ENCODE data around the gene PDZD4. TPM values are rescaled to one million over a fixed set of nuclear protein-coding genes. Genes with fewer than 3 reads are reported as not detected.

The PDZD4 gene
- total RNA-seq, 4 donors from 2014 or later: 20.0 to 48.4 (median 36.9) TPM

- intact Hi-C loops (cut with DNase I): no loop called here
- Histone ChIP-seq H3K4me3 (no peak overlapping the region), H3K4me1 (no peaks in the 10 kb centered on the region), H3K27me3 (peaks cover 0 to 10% (median 3%) of the 10 kb centered on the region in 4 donors), H3K36me3 (peaks cover 0 to 8% (median 0%) of the 10 kb centered on the region in 4 donors), H3K27ac (replicated peaks in 1 of 4) (no peak overlapping the region), H3K9me3 (no peaks in the 10 kb centered on the region)
- no peak for DNase-seq (ENCODE audit: extremely low spot score)
- TF ChIP-seq CTCF (IDR thresholded peaks at IDR 0.05): no peak
- no peak for TF ChIP-seq POLR2AphosphoS5 (IDR thresholded peaks at IDR 0.05)
- no peak for TF ChIP-seq POLR2A (IDR thresholded peaks at IDR 0.05; ENCODE audit: low read depth)
- no peak for TF ChIP-seq EP300 (IDR thresholded peaks at IDR 0.05)
- 82% methylated on average over 10 of the region's 10 CpGs for WGBS
These were observed 30.8 kb upstream of the PDZD4 start for GRCh38 chrX:153861151-153861550.

- Histone ChIP-seq H3K4me3 (no peak overlapping the region), H3K27me3 (peaks cover 0 to 12% (median 3%) of the 10 kb centered on the region in 4 donors), H3K27ac (replicated peaks in 1 of 4) (no peak overlapping the region), H3K9me3 (no peaks in the 10 kb centered on the region), H3K36me3 (no peaks in the 10 kb centered on the region), H3K4me1 (no peaks in the 10 kb centered on the region)
- TF ChIP-seq POLR2AphosphoS5 (IDR thresholded peaks at IDR 0.05): no peak
- TF ChIP-seq POLR2A (IDR thresholded peaks at IDR 0.05; ENCODE audit: low read depth): no peak
- TF ChIP-seq EP300 (IDR thresholded peaks at IDR 0.05): no peak
- no peak for TF ChIP-seq CTCF (IDR thresholded peaks at IDR 0.05)
- 71% methylated on average over 1 of the region's 2 CpGs for WGBS
- DNase-seq (ENCODE audit: extremely low spot score): no peak
- intact Hi-C loops (cut with DNase I): no loop called here
These were observed 27.1 kb upstream of the PDZD4 start for GRCh38 chrX:153857348-153857903.

GRCh38 chrX:153854702-153855101, 24.4 kb upstream of the PDZD4 start:
- no peak for DNase-seq (ENCODE audit: extremely low spot score)
- H3K27ac ChIP-seq (replicated peaks in 1 of 4): no peak overlapping the region
- no peak overlapping the region for H3K4me3 ChIP-seq
- intact Hi-C loops (cut with DNase I): no loop called here
- H3K27me3 ChIP-seq: peaks cover 0 to 12% (median 3%) of the 10 kb centered on the region in 4 donors
- no peaks in the 10 kb centered on the region for H3K36me3 ChIP-seq
- TF ChIP-seq EP300 (IDR thresholded peaks at IDR 0.05): no peak
- no peak for TF ChIP-seq POLR2AphosphoS5 (IDR thresholded peaks at IDR 0.05)
- TF ChIP-seq CTCF (IDR thresholded peaks at IDR 0.05): no peak
- no peak for TF ChIP-seq POLR2A (IDR thresholded peaks at IDR 0.05; ENCODE audit: low read depth)
- WGBS: 86% methylated on average over 9 of the region's 9 CpGs
- no peaks in the 10 kb centered on the region for H3K4me1 ChIP-seq
- no peaks in the 10 kb centered on the region for H3K9me3 ChIP-seq

GRCh38 chrX:153853902-153854267, 23.5 kb upstream of the PDZD4 start:
- 95% methylated on average over 3 of the region's 3 CpGs for WGBS
- no peaks in the 10 kb centered on the region for H3K9me3 ChIP-seq
- DNase-seq (ENCODE audit: extremely low spot score): no peak

More at GRCh38 chrX:153853902-153854267, 23.5 kb upstream of the PDZD4 start:
- Histone ChIP-seq H3K27ac (replicated peaks in 1 of 4) (no peak overlapping the region), H3K4me3 (no peak overlapping the region), H3K27me3 (peaks cover 0 to 12% (median 3%) of the 10 kb centered on the region in 4 donors), H3K4me1 (no peaks in the 10 kb centered on the region), H3K36me3 (no peaks in the 10 kb centered on the region)
- intact Hi-C loops (cut with DNase I): no loop called here
- TF ChIP-seq POLR2A (IDR thresholded peaks at IDR 0.05; ENCODE audit: low read depth) (no peak), EP300 (IDR thresholded peaks at IDR 0.05) (no peak), POLR2AphosphoS5 (IDR thresholded peaks at IDR 0.05) (no peak), CTCF (IDR thresholded peaks at IDR 0.05) (no peak)
